Activated T-cell treated with anti-CD3 and anti-CD28 coated beads for 48 hours (primary cell): ENCODE results near the gene DOP1A.

Experiments
- DNase-seq: peaks from one replicate; pipeline ENCODE4 v3.0.0-alpha.2; 2020; ENCODE audit warnings: low read depth

Gene DOP1A

DNA sequence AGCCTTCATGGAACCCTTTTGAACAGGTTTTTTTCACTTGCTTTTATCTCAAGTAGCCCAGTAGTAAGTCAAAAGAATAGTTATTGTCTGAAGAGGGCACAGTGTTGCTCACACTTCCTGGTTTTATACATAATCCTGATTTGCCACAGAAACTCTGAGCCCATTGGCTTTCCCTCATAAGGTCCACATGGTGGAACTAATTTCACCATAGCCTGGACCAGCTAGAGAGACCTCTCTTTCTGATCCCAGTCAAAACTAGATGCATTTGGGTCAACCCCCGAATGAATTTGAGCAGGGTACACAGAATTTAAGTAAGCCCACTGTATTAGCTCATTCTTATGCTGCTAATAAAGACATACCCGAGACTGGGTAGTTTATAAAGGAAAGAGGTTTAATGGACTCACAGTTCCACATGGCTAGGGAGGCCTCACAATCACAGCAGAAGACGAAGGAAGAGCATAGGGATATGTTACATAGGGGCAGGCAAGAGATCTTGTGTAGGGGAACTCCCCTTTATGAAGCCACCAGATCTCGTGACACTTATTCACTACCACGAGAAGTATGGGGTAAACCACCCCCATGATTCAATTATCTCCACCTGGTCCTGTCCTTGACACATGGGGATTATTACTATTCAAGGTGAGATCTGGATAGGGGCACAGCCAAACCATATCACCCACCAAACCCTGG lies 131.8 kb downstream of the DOP1A start:
- DNase-seq = no peak

DNA sequence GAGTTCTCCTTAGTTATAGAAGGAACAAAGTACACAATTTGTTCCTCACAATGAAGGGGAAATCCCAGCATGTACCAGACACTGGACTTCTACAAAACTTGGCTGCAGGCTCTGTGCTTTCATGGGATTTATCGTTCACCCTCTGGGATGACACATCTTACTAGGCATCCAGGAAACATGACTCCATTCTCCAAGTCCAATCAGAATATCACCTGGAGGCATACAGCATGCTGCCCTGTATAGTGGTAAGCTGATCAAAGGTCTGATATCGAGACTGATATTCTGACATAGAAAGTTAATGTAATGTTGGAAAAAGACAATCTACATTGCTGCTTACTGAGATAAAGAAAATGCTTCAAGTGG lies 132.4 kb downstream of the DOP1A start:
- no peak for DNase-seq

DNA sequence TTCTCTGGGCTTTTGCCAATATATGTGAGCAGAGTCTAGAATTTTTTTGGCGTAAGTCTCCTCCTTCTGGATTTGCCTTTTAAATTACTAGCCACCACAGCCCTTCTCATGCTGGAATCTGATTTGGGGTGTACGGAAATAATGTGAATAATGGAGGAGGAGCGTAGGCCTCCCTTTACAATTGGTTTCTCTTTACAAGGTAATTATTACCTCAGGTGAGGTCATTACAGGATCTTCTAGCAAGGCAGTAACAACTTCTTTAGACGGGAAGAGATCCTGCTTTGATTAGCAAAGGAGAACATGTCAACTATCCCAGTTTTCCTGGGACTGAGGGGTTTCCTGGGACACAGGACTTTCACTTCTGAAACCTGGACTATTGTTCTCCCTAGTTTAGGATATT lies 134.6 kb downstream of the DOP1A start:
- DNase-seq = no peak

DNA sequence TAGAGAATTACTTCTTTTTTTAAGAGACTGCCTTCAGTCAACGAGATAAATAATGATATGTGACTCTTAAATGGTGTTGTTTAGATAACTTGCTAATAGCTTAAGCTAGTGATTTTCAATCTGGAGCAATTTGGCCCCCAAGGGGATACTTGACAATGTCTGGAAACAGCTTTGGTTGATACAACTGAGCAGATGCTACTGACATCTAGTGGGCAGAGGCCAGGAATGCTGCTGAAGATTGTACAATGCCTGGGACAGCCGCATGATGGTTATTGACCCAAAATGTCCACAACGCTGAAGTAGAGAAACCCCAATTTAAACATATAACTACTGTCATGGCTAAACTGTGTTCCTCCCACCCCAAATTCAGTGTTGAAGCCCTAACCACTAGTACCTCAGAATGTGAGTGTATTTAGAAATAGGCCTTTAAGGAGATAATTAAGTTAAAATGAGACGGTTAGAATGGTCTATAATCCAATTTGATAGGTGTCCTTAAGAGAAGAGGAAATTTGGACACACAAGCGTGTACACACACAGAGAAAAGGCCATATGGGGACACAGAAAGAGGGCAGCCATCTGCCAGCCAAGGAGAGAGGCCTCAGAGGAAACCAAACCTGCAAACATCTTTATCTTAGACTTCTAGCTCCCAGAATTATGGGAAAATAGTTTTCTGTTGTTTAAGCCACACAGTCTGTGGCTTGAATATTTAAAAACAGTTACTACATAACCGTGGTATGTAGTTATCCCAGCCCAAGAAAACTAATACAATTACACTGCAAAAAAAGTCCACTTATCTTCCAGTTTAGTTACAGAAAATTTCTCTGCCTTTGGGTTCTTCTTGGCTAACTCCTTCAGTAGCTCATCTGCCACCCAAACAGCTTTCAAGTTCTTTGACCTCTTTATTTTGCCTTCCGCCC lies 147.9 kb downstream of the DOP1A start:
- peak; percentile 36 for DNase-seq

DNA sequence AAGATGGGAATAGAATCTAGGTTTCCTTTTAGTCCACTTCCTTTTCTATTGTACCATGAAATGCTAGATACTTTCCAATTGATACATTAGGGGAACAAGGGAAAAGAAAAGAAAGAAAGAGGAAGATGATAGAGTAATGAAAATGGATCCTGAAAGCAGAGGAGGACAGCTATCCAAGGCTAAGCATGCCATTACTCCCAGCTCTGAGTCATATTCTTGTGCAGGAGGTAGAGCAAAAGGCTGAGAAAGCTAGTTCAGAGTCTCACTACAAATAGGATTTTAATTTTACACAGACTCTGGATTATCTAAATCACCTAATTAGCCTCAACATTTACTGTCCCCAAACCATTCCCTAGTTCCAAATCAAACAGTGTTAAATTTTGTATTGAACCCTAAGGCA lies 149.3 kb downstream of the DOP1A start:
- DNase-seq = no peak
